IgD-negative memory B cell (primary cell): Measurements from ENCODE around the gene C2CD2. TPM values are rescaled to one million over a fixed set of nuclear protein-coding genes. Genes with fewer than 3 reads are reported as not detected.

ENCODE experiments used
- H3K27ac Mint-ChIP-seq, 3 donors: one replicate each; pipeline ENCODE4 v1.8.0; 2020 to 2022; ENCODE audit warnings: mild to moderate bottlenecking in 3 of 3, mixed read lengths in 3 of 3, moderate library complexity in 1 of 3
- H3K27me3 Mint-ChIP-seq: one replicate; pipeline ENCODE4 v1.8.0; 2021; ENCODE audit warnings: mixed read lengths
- H3K36me3 Mint-ChIP-seq: one replicate; pipeline ENCODE4 v1.8.0; 2020; ENCODE audit warnings: mild to moderate bottlenecking, mixed read lengths
- H3K4me1 Mint-ChIP-seq, 3 donors: one replicate each; pipeline ENCODE4 v1.8.0; 2020 to 2022; ENCODE audit warnings: mixed read lengths in 3 of 3, mild to moderate bottlenecking in 1 of 3
- H3K4me3 Mint-ChIP-seq, 4 donors: one replicate each; pipeline ENCODE4 v1.8.0; 2020 to 2022; ENCODE audit warnings: mild to moderate bottlenecking in 4 of 4, mixed read lengths in 4 of 4, moderate library complexity in 3 of 4
- H3K9me3 Mint-ChIP-seq, 3 donors: one replicate each; pipeline ENCODE4 v1.8.0; 2020 to 2021; ENCODE audit warnings: mixed read lengths in 3 of 3, mild to moderate bottlenecking in 1 of 3
- polyA plus RNA-seq: library from polyadenylated mRNA; unstranded; fragments of 300-500 nt; fragmentation: Illumina TruSeq; gene quantifications from one replicate; pipeline ENCODE4 v1.2.3, GENCODE V29; 2021

C2CD2 gene
- polyA plus RNA-seq, 1 donor from 2014 or later = 3.5 TPM

DNA sequence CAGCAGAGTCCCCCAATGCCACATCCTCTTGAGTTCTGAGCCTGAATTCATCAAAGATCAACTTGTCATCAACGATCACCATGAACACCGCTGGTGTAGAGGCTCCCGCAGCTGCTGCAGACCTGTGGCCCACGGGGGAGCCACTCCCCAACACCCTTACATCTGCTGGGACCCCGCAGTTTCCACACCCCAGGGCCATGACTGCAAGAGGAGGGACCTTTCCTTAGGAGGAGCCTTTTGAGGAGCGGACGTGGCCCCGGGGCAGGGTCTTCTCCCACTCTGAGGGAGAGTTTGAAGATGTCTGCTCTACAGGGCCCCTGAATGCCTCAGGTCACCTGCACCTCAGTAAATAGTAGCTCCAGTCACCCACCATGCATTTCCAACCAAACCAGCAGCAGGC, 77.4 kb downstream of the C2CD2 start:
- Mint-ChIP-seq H3K9me3 (no peaks in the 10 kb centered on the region), H3K36me3 (peaks cover 11% of the 10 kb centered on the region), H3K4me3 (peak overlapping the region in 3 of 4 donors; percentile 44 to 76 (median 67)), H3K27ac (peak overlapping the region in 1 of 3 donors; percentile 57), H3K4me1 (peaks cover 22 to 33% (median 27%) of the 10 kb centered on the region in 3 donors), H3K27me3 (no peaks in the 10 kb centered on the region)

DNA sequence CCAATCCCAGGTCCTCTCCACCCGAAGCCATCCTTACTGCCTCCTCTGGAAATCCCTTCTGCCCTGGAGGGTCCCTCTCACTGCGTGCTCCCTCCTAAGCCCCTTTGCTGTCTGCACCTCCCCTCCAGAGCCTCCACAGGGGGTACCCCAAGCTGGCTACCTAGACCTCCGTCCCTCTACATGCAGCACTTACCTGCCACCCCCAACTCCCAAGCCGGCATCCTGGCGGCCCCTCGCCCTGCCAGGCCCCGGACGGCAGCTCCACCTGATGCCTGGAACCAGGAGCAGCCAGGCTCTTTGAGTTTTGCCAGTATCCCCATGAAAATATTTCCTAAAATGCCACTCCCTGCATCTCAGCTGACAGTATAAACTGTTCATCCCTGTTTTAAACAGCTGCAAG, 78.7 kb downstream of the C2CD2 start:
- H3K4me3 Mint-ChIP-seq = peak overlapping the region in 1 of 4 donors; percentile 2
- no peaks in the 10 kb centered on the region for H3K9me3 Mint-ChIP-seq
- H3K4me1 Mint-ChIP-seq = peaks cover 22 to 33% (median 27%) of the 10 kb centered on the region in 3 donors
- H3K36me3 Mint-ChIP-seq = peaks cover 12% of the 10 kb centered on the region
- H3K27ac Mint-ChIP-seq = no peak overlapping the region
- H3K27me3 Mint-ChIP-seq = no peaks in the 10 kb centered on the region

DNA sequence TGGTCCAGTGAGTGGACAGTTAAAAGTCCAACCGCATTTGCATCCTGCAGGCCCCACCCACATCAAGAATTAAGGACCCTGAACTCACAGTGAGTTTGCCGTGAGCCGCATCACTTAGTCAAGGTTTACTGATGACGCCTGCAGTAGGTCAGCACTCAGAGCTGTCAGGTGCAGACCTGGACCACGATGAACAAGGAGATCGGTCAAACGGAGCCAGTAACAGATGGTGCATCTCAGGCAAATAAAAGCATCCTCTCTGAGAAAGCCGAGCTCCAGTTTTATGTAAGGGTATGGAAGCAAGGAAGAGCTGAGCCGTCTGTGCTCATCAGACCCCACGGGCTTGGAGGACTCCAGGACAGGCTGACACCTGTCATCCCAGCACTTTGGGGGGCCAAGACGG, 79.2 kb downstream of the C2CD2 start:
- Mint-ChIP-seq H3K9me3 (no peaks in the 10 kb centered on the region), H3K27me3 (no peaks in the 10 kb centered on the region), H3K4me1 (peaks cover 23 to 29% (median 27%) of the 10 kb centered on the region in 3 donors), H3K4me3 (peak overlapping the region in 1 of 4 donors; percentile 2), H3K27ac (no peak overlapping the region), H3K36me3 (peaks cover 12% of the 10 kb centered on the region)

DNA sequence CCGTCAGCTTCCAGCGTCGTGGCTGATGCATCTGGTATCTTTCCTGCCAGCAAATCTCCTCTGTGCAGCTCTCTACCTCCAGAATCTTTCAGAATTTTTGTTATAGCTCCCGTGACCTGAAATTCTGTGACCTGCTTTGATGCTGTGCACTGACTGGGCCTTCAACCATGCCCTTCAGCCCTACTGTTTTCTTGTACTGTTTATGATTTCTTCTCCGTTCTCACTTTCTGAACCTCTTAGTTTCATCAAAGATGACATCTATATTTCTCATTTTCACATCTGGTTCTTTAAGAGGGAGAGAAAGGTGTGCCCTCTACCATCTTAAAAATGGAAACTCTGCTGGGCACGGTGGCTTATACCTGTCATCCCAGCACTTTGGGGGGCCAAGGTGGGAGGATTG, 80.4 kb downstream of the C2CD2 start:
- H3K9me3 Mint-ChIP-seq = no peaks in the 10 kb centered on the region
- peak overlapping the region in 2 of 3 donors; percentile 20 to 35 for H3K27ac Mint-ChIP-seq

DNA sequence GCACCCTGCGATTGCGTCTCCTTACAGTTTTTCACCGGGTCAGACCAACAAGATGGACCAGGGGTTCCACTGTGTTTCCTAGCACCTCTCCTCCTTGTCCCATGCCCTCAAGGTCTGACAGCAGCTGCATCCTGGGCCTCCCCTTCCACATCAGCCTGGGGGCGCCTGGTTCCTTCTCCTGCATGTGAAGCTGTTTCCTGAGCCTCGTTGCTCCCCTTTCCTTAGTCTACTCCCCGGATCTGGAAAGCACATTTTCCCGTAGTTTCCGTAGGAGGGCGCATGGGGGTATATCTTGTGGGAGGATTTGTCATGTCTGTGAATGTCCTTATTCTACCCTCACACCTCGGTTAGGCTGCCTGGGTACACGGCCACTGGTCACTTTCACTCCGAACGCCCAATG, 80.8 kb downstream of the C2CD2 start:
- Mint-ChIP-seq H3K4me3 (no peak overlapping the region), H3K36me3 (peaks cover 14% of the 10 kb centered on the region), H3K27me3 (peaks cover 2% of the 10 kb centered on the region), H3K4me1 (peaks cover 26 to 38% (median 36%) of the 10 kb centered on the region in 3 donors), H3K9me3 (no peaks in the 10 kb centered on the region), H3K27ac (no peak overlapping the region)

More for the DNA sequence above, 80.4 kb downstream of the C2CD2 start:
- H3K27me3 Mint-ChIP-seq = peaks cover 2% of the 10 kb centered on the region
- H3K4me3 Mint-ChIP-seq = no peak overlapping the region
- peaks cover 12% of the 10 kb centered on the region for H3K36me3 Mint-ChIP-seq
- peaks cover 24 to 34% (median 34%) of the 10 kb centered on the region in 3 donors for H3K4me1 Mint-ChIP-seq

DNA sequence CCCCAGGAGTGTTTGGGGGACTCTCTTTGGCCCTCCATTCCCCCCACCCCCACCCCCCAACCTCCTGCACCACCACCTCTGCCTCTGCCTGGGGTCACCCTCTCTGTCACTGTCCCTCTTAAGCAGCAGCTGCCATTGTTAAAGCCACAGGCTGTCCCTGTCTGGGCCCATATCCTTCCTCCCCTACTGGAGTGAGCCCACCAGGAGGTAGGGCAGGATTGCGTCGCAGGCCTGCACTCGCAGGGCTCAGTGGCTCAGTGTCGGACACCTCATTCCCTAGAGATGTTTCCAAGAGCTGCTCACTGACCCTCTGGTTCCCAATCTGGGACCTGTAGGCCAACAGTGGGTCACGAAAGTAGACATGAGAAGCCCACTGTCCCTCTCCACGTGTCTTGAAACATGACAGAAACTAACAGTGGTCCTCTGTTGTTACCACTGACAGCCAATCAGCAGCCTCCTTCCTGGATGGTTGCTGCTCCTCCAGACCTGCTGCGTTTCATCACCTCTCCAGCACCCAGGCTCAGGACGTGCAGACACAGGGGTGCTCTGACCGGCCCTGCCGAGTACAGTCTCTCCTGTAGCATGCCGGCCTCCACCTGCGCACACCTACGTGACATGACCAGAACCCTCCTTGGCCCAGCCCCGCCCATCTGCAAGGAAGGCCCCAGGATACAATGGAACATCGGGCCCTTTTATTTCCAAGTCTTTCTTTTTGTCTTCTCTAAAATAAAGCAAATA, 82.4 kb downstream of the C2CD2 start:
- Mint-ChIP-seq H3K4me3 (no peak overlapping the region), H3K27ac (no peak overlapping the region), H3K4me1 (peaks cover 20 to 34% (median 30%) of the 10 kb centered on the region in 3 donors), H3K36me3 (peaks cover 14% of the 10 kb centered on the region), H3K9me3 (no peaks in the 10 kb centered on the region), H3K27me3 (peaks cover 2% of the 10 kb centered on the region)

DNA sequence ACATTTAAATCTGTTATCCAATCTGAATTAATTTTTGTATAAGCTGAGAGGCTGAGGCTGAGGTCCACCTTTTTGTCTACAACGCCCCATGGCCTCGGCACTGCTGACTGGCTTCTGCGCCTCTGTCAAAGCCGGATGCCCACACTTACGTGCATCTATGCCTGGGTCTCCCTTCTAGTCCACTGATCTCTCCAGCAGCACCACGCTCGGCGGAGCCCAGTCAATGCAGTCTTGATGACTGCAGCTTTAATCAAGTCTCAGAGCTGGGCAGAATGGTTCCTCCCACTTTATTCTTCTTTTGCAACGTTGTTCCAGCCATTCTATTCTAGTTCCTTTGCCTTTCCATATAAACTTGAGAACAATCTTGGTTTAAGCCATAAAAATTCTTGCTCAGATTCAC, 84.0 kb downstream of the C2CD2 start:
- Mint-ChIP-seq H3K36me3 (peaks cover 11% of the 10 kb centered on the region), H3K4me3 (no peak overlapping the region)

DNA sequence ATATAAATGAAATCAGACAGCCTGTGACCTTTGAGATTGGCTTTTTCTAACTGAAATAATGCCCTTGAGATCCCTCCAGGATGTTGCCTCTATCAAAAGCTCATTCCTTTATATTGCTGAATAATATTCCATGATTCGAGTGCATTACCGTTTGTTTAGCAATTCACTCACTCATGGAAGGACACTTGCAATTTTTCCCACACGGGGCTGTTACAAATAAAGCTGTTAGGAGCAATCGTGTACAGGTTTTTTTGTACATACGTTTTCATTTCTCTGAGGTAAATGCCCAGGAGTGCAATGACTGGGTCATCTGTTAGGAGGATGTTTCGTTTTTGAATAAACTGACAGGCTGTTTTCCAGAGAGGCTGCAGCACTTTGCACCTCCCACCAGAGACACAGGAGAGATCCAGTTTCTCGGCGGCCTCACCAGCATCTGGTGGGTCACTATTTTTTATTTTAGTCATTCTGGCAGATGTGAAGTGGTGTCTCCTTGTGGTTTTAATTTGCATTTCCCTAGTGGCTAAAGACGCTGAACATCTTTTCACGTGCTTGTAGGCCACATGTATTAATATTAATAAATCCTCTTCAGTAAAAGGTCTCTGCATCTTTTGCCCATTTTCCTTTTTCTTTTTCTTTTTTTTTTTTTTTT, 85.6 kb downstream of the C2CD2 start:
- Mint-ChIP-seq H3K27ac (peak overlapping the region; percentile 37 to 63 (median 59)), H3K36me3 (peaks cover 11% of the 10 kb centered on the region), H3K9me3 (no peaks in the 10 kb centered on the region), H3K4me3 (peak overlapping the region; percentile 18 to 87 (median 74)), H3K4me1 (peaks cover 35 to 49% (median 39%) of the 10 kb centered on the region in 3 donors), H3K27me3 (peaks cover 7% of the 10 kb centered on the region)

More for the DNA sequence above, 84.0 kb downstream of the C2CD2 start:
- Mint-ChIP-seq H3K27ac (peak overlapping the region in 1 of 3 donors; percentile 46), H3K27me3 (peaks cover 2% of the 10 kb centered on the region), H3K4me1 (peaks cover 26 to 37% (median 30%) of the 10 kb centered on the region in 3 donors), H3K9me3 (no peaks in the 10 kb centered on the region)

DNA sequence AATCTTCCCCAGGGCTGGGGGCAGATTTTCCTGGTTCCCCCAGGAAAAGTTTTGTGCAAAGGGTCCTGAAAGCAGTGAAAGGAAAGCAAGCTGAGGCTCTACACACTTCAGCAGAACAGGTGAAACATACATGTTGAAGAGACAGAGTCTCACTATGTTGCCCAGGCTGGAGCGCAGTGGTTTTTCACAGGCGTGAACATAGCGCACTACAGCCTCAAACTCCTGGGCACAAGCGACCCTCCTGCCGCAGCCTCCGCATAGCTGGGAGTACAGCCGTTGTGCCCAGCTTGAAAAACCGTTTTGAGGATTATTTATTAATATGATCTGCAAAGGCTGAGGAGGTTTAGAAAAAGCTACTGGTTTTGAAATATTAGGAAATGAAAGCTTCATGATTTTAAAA, 86.5 kb downstream of the C2CD2 start:
- H3K27me3 Mint-ChIP-seq = peaks cover 7% of the 10 kb centered on the region
- no peaks in the 10 kb centered on the region for H3K9me3 Mint-ChIP-seq
- H3K4me1 Mint-ChIP-seq = peaks cover 36 to 55% (median 44%) of the 10 kb centered on the region in 3 donors
- H3K4me3 Mint-ChIP-seq = no peak overlapping the region
- peaks cover 8% of the 10 kb centered on the region for H3K36me3 Mint-ChIP-seq
- H3K27ac Mint-ChIP-seq = peak overlapping the region in 1 of 3 donors; percentile 14

DNA sequence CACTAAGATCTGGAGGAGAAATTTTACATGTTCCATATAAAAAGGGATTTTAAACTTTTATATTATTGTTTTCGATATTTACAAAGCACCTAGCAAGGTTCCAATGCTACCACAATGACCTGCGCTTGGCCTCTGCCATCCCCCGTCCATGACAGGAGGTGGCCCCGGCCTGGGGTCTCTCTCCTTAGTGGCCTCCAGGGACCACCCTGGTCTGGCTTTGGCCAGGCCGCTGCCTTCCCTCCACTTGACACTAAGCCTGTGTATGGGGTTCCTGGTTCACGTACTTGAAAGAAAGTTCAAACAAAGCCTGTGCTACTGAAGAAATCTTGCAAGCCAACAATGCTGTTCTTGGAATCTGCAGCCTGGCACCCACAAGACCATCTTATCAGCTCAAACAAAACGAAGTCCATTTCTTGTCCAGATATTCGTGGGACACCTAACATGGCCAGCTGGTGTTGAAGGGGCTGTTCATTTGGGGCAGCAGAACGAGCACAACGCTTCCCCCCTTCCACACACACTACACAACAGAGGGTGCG, 87.5 kb downstream of the C2CD2 start:
- H3K4me1 Mint-ChIP-seq = peaks cover 36 to 59% (median 47%) of the 10 kb centered on the region in 3 donors
- H3K27ac Mint-ChIP-seq = no peak overlapping the region
- H3K9me3 Mint-ChIP-seq = no peaks in the 10 kb centered on the region
- H3K4me3 Mint-ChIP-seq = peak overlapping the region in 2 of 4 donors; percentile 18 to 28
- H3K36me3 Mint-ChIP-seq = peaks cover 3% of the 10 kb centered on the region
- peaks cover 7% of the 10 kb centered on the region for H3K27me3 Mint-ChIP-seq

DNA sequence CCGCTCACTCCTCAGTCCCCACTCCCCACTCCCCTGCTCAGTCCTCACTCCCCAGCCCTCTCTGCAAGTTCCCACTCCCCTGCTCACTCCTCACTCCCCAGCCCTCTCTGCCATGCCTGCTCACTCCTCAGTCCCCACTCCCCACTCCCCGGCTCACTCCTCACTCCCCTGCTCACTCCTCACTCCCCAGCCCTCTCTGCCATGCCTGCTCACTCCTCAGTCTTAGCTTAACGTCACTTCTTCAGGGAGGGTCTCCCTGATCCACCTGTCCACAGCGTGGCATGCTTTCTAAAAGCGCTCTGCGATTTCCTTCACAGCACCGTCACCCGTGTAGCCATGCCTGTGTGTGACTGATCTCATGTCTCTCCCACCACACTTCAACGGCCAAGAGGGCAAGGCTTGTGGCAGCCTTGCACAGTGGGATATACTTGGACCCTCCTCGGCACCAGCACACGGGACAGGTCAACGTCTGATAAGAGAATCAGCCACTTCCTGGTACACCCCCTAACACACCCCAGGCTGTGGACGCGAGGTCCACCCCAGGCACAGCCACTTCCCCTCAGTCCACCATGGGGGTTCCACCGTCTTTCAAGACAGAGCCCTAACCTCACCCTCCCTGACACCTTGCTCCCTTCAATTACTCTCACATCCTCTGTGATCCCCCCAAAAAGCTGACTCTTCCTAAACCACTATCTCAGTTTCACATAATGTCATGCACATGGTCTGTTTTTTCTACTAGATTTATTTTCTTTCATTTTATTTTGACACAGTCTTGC, 88.6 kb downstream of the C2CD2 start:
- Mint-ChIP-seq H3K36me3 (peaks cover 3% of the 10 kb centered on the region), H3K27me3 (peaks cover 7% of the 10 kb centered on the region), H3K4me1 (peaks cover 36 to 59% (median 49%) of the 10 kb centered on the region in 3 donors), H3K9me3 (no peaks in the 10 kb centered on the region), H3K4me3 (peak overlapping the region; percentile 37 to 89 (median 79)), H3K27ac (peak overlapping the region in 2 of 3 donors; percentile 20 to 73)

DNA sequence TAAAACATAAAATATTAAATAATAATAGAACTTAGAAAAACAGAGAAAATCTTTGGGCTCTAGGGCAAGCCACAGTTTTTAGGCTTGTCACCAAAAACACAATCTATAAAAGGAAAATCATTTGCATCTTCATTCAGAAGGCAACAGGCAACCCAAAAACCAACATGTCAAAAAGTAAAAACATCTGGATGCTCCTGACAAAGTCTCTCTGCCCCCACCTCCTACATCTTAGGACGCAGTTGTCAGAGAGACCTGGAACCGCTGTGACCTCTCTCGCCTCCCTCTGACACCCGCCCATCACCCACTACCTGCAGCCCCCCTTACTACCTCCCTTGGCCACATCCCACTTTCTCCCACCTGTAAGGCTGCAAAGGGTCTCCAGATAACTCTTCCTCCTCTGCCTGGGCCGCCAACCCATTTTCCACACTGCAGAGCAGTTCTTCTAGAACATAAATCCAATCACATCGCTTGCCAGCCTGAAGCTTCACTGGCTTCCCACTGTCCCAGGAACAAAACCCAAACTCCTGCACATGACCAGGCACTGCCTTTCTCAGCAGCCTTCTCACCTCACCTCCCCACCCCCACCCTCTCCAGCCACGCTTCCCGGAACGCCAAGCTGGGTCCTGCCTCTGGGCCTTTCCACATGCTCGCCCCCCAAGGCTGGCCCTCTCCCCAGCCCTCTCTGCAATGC, 89.4 kb downstream of the C2CD2 start:
- Mint-ChIP-seq H3K4me1 (peaks cover 31 to 55% (median 49%) of the 10 kb centered on the region in 3 donors), H3K36me3 (peaks cover 3% of the 10 kb centered on the region), H3K27me3 (peaks cover 7% of the 10 kb centered on the region), H3K9me3 (no peaks in the 10 kb centered on the region), H3K27ac (peak overlapping the region in 1 of 3 donors; percentile 25), H3K4me3 (peak overlapping the region; percentile 22 to 89 (median 46))

DNA sequence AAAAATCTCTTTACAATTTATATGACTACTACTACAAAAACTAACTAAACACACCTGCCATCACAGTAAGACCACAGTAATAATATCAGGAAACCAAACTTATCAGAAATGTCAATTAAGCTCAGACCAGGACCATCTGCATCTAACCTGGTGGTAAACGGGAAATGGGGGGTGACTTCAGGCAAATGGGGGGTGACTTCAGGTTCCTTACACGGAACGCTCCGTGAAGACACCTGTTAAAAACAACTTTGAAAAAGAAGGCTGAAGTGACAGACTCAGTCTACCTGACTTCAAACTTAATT, 90.4 kb downstream of the C2CD2 start:
- Mint-ChIP-seq H3K27me3 (peaks cover 4% of the 10 kb centered on the region), H3K27ac (peak overlapping the region; percentile 10 to 42 (median 31)), H3K4me1 (peaks cover 28 to 48% (median 44%) of the 10 kb centered on the region in 3 donors), H3K36me3 (peaks cover 3% of the 10 kb centered on the region), H3K9me3 (no peaks in the 10 kb centered on the region), H3K4me3 (peak overlapping the region; percentile 18 to 88 (median 66))

DNA sequence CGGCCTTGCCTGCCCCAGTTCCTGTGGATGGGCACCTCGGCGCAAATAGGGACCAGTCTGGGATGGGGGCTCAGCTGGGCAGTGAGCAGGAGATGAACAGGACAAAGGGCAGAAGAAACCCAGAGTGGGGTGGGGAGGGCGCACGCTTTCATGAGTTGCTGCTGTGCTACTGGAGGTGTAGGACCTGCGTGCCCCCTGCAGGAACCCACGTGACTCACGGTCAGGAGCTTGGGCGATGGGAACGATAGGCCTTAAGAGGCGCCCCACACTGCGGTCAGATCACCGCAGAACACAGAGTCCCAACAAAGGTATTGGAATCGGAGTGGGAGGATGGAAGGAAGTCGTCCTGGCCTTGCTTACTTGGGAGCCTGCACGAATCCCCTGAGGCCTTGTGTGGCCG, 91.8 kb downstream of the C2CD2 start:
- Mint-ChIP-seq H3K27me3 (peaks cover 4% of the 10 kb centered on the region), H3K36me3 (peaks cover 2% of the 10 kb centered on the region), H3K4me1 (peaks cover 24 to 37% (median 35%) of the 10 kb centered on the region in 3 donors), H3K27ac (no peak overlapping the region), H3K4me3 (peak overlapping the region in 1 of 4 donors; percentile 59), H3K9me3 (no peaks in the 10 kb centered on the region)
